Amygdala (tissue), 56 donors: Measurements from ENCODE around the gene CES4A.
"Not testable (repeated sequence)": the region's sequence is repeated elsewhere in the genome, so short reads cannot be mapped to it uniquely, and the experiment has no call there.

Experiments
- DNase-seq, 56 donors: peaks; one replicate each; lab custom pipeline; 2025; lab: John Stamatoyannopoulos, UW

CES4A gene

GRCh38 chr16:66979011-66979717 is 9.2 kb upstream of the CES4A start:
- DNase-seq: peak in 4 of 56 donors; percentile 4 to 19 (median 12)

DNA sequence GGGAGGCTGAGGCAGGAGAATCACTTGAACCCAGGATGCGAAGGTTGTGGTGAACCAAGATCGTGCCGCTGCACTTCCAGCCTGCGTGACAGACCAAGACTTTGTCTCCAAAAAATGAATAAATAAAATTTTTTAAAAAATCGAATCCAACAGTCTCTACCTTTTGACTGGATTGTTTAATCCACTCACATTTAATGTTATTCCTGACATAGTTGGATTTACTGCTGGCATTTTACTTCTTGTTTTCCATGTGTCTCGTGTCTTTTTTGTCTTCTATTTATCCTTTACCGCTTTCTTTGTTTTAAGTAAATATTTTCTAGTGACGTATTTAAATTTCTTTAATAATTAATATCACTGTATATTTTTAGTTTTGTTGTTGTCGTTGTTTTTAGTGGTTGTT is 5.4 kb upstream of the CES4A start:
- DNase-seq: no peak

DNA sequence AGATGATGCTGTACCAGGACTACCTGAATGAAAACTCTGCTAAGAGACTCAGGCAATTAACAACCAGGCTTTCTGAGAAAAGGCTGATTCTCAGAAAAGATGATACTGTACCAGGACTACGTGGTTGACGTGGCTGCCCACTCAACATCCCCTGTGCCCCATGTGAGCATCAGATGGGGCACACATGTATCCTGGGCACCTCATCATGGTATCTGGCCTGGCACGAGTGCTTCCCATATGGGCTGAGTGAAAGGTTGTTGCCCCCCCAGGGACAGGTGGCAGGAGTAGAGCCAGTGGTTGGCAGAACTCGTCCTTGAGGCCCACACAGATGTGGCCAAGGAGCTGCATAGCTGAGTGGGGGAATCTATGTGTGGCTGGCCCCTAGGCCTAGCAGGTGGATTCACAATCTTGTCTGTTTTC is 3.5 kb upstream of the CES4A start:
- DNase-seq: no peak

- no peak for DNase-seq
Measured at GRCh38 chr16:66986559-66986958, 1.8 kb upstream of the CES4A start.

- DNase-seq: no peak
Measured at GRCh38 chr16:66991545-66992077, 3.2 kb downstream of the CES4A start.

GRCh38 chr16:66993558-66993957 is 5.2 kb downstream of the CES4A start:
- not testable (repeated sequence) for DNase-seq

GRCh38 chr16:66996324-66996982 is 8.1 kb downstream of the CES4A start:
- peak in 50 of 56 donors; percentile 34 to 97 (median 75) for DNase-seq

DNA sequence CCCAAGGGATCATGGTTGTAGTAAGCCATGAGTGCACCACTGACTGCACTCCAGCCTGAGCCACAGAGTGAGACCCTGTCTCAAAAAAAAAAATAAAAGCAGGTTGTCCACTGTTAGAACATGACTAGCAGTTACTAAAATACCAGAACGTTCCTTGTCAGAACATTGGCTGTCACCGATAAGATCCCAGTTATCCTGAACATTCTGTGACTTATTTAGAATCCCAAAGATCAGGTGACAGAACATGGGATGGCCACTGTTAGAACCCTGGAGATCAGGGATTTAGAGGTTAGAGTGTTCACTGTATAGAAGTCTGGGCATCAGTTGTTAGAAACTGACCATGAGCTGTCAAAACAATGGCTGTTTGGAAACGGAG is 8.6 kb downstream of the CES4A start:
- peak in 5 of 56 donors; percentile 7 to 28 (median 24) for DNase-seq

DNA sequence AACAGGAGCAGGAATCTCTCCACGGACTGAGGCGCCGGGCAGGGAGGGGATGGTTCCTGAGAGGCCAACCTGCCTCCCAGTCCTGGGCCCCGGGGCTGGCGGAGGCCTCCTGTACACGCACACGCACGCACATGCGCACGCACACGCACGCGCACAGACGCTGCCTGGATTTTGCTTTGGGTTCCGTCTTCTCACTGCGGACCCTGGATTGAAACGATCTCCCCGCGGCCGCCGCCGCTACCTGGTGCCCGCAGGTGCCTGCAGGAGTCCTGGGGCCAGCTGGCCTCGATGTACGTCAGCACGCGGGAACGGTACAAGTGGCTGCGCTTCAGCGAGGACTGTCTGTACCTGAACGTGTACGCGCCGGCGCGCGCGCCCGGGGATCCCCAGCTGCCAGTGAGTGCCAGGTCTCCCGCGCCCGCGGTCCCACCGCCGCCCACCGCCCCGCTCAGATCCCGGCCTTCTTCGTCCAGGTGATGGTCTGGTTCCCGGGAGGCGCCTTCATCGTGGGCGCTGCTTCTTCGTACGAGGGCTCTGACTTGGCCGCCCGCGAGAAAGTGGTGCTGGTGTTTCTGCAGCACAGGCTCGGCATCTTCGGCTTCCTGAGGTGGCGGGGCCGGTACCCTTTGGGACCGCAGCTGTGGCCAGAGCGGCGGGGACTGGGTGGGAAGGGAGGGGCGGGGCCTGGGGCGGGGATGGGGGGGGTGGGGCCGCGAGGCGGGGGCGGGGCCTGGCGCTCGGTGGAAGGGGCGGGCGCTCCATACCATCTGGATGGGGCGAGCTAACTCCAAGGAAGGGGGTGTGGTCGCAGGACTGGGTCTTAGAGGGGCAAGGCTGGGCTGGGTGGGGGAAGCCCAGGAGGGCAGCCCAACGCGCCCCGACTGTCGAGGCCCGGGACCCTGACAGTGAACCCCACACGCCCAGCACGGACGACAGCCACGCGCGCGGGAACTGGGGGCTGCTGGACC is 12.3 kb downstream of the CES4A start:
- peak in 52 of 56 donors; percentile 9 to 83 (median 70) for DNase-seq

GRCh38 chr16:67001726-67002125 is 13.3 kb downstream of the CES4A start:
- no peak for DNase-seq

DNA sequence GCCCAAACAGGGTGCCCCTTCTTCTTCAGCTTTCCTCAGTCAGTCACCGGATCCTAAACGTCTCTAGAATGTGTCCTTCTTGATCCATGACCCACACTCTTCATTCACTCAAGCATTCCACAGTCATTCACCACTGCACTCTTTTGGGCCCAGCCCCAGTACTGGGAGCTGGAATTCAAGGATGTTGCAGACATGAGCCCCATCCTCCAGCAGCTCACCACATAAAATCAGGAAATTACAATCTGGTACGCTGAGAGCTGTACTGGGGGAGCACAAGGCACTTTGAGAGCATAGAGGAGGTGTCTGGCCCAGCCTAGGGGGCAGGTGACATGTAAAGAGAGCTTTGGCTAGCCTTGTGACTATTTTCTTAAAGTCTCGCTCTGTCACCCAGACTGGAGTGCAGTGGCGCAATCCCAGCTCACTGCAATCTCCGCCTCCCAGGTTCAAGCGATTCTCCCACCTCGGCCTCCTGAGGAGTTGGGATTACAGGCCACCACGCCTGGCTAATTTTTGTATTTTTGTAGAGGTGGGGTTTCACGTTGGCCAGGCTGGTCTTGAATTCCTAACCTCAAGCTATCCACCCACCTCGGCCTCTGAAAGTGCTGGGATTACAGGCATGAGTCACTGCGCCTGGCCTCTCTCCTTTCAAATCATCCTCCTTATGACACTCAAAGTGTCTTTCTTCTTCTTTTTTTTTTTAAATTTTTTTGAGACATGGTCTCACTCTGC is 18.7 kb downstream of the CES4A start:
- no peak for DNase-seq

DNA sequence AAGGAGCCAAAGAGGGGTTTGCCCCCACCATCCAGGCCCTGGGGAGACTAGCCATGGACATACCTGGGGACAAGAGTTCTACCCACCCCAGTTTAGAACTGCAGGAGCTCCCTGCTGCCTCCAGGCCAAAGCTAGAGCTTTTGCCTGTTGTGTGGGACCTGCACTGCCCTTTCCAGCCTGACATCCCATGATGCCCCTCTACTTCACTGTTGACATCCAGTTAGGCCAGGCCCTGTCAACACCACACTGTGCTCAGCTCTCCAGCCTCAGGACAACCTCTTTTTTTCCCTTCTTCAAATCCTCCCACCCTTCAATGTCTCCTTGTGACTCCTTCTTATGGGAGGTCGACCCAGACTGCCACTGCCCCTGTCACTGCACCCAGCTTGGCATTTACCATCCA is 20.8 kb downstream of the CES4A start:
- no peak for DNase-seq

DNA sequence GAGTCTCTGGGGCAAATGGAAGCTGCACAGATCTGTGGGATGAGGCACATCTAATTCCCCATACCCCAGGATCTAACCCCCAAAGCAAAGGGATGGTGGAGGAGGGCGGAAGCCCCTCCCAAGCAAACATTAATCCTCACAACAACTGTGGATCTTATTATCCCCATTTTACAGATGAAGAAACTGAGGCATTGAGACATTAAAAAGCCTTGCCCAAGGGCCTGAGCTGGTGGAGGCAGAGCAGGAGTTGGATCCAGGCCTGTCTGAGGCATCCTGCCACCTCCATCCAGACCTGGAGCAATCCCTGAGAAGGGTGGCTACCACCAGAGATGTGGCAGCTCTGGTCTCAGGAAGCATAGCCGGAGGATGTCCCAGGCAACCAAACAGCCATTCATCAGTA is 22.9 kb downstream of the CES4A start:
- DNase-seq: no peak

- DNase-seq: peak in 29 of 56 donors; percentile 13 to 75 (median 40)
Measured at GRCh38 chr16:67013233-67013822, 24.9 kb downstream of the CES4A start.

GRCh38 chr16:67013823-67014633 is 25.6 kb downstream of the CES4A start:
- DNase-seq: peak in 43 of 56 donors; percentile 20 to 86 (median 54)

GRCh38 chr16:67014634-67015312 is 26.4 kb downstream of the CES4A start:
- no peak for DNase-seq

DNA sequence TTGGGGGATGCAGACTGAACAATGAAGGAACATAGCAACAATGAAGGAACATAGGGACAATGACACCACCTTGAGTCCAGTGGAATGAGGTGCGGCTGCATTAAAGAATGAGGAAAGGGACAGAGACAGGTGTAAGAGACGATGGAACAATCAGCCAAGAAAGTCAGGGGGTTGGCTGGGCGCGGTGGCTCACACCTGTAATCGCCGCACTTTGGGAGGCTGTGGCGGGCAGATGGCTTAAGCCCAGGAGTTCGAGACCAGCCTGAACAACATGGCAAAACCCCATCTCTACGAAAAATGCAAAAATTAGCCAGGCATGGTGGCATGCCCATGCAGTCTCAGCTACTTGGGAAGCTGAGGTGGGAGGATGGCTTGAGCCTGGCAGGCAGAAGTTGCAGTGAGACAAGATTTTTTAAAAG is 26.9 kb downstream of the CES4A start:
- DNase-seq: no peak

DNA sequence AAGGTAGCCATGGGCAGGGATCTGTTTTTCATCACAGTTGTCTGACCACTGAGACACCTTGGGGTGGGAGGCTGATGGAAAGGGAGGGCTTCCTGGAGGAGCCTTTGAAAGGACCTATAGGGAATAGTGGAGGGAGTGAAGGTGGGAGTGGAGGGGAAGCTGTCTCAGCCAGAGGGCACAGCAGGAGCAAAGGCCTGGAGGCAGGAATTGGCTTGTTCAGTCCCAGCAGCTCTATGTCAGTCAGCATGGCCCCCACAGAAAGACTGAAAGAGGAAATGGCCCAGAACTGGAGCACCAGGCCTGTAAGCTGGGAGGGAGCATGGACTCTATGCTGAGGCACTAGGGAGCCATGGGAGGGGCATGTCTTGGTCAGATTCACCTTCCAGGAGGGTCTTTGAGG is 27.8 kb downstream of the CES4A start:
- DNase-seq: no peak
